ENCODE results near the gene CNTN5. TPM values are rescaled to one million over a fixed set of nuclear protein-coding genes. Genes with fewer than 3 reads are reported as not detected.
"Not testable (repeated sequence)": the region's sequence is repeated elsewhere in the genome, so short reads cannot be mapped to it uniquely, and the experiment has no call there.

The CNTN5 gene
- total RNA-seq, 2 donors from 2014 or later, result not detected

GRCh38 chr11:100214791-100215190, 1194.0 kb downstream of the CNTN5 start:
- ATAC-seq, result no peak
- peaks cover 9 to 10% of the 10 kb centered on the region in 2 donors for H3K9me3 Mint-ChIP-seq
- no peaks in the 10 kb centered on the region for H3K36me3 Mint-ChIP-seq
- DNase-seq (ENCODE audit: low spot score in 2 of 2), result no peak
- no peak overlapping the region for H3K27ac Mint-ChIP-seq

DNA sequence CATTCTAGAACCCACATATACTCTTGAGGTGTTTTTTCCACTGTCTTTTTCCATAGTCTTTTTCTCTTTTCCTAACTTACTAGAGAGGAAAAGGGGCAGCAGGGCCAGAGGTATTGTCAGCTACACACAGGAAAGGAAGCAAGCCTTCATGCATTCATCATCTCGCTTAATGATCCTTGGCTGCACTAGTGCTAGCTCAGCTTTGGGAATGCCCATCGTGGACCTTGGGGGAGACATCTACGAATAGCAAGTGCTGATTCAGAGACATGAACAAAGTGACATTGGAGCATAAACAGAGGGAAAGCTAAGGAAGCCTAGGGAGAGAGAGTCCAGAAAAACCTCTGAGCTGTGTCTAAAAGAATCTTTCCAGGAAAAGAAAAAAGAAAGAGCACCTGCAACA, 1200.1 kb downstream of the CNTN5 start:
- peaks cover 11 to 16% of the 10 kb centered on the region in 2 donors for H3K9me3 Mint-ChIP-seq
- ATAC-seq (no peak), DNase-seq (ENCODE audit: low spot score in 2 of 2) (no peak)
- H3K27ac Mint-ChIP-seq, result no peak overlapping the region
- H3K36me3 Mint-ChIP-seq, result no peaks in the 10 kb centered on the region

GRCh38 chr11:100221791-100222190, 1201.0 kb downstream of the CNTN5 start:
- DNase-seq (ENCODE audit: low spot score in 2 of 2) (no peak), ATAC-seq (no peak)
- no peak overlapping the region for H3K27ac Mint-ChIP-seq
- no peaks in the 10 kb centered on the region for H3K36me3 Mint-ChIP-seq
- peaks cover 11 to 16% of the 10 kb centered on the region in 2 donors for H3K9me3 Mint-ChIP-seq

DNA sequence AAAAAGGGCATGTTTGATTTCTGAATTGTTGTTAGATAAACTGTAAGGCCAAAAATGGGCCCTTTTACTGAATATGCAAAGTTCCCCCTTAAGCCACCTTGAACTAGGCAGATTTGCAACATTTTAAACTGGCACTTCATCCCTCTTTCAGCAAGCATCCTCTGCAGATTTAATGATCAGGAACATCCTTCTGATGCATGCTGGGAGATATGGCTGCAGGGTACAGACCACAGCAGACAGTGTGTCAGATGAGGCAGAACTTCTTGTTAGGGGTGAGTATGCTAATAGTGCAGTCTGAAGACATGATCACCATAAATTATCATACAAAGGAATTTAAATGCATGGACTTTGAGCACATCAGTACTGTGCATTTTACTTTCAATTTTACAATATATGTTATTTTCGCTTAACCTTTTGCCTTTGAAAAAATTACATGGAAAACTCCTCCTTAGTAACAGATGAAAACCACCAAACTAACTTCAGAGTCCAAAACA, 1203.8 kb downstream of the CNTN5 start:
- Mint-ChIP-seq H3K27ac (no peak overlapping the region), H3K9me3 (peaks cover 19 to 23% of the 10 kb centered on the region in 2 donors), H3K36me3 (no peaks in the 10 kb centered on the region)
- DNase-seq (ENCODE audit: low spot score in 2 of 2) (no peak), ATAC-seq (no peak)

GRCh38 chr11:100229086-100229485, 1208.3 kb downstream of the CNTN5 start:
- no peak overlapping the region for H3K27ac Mint-ChIP-seq
- DNase-seq (ENCODE audit: low spot score in 2 of 2), result no peak
- H3K36me3 Mint-ChIP-seq, result no peaks in the 10 kb centered on the region
- H3K9me3 Mint-ChIP-seq, result peaks cover 30% of the 10 kb centered on the region in 2 donors
- no peak for ATAC-seq

DNA sequence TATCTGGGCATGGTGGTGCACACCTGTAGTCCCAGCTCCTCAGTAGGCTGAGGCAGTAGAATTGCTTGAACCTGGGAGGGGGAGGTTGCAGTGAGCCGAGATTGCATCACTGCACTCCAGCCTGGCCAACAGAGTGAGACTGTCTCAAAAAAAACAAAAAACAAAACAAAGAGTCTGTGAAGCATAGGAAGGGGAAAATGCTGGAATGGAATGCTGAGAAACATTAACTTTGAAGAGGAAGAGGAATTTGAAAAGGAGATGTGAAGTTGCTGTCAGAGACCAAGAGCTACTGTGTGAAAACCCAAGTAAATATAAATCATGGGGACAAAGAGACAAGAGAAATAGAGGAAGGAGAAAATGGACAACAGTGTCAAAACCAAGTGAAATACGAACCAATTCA, 1211.3 kb downstream of the CNTN5 start:
- peaks cover 0 to 6% of the 10 kb centered on the region in 2 donors for H3K36me3 Mint-ChIP-seq
- peaks cover 35% of the 10 kb centered on the region in 2 donors for H3K9me3 Mint-ChIP-seq
- DNase-seq (ENCODE audit: low spot score in 2 of 2) (no peak), ATAC-seq (no peak)
- H3K27ac Mint-ChIP-seq, result no peak overlapping the region

GRCh38 chr11:100235085-100235484, 1214.3 kb downstream of the CNTN5 start:
- DNase-seq (ENCODE audit: low spot score in 2 of 2) (no peak), ATAC-seq (no peak)
- Mint-ChIP-seq H3K9me3 (peaks cover 28 to 31% of the 10 kb centered on the region in 2 donors), H3K36me3 (peaks cover 0 to 6% of the 10 kb centered on the region in 2 donors), H3K27ac (no peak overlapping the region)

- ATAC-seq (no peak), DNase-seq (ENCODE audit: low spot score in 2 of 2) (no peak)
- Mint-ChIP-seq H3K36me3 (peaks cover 0 to 6% of the 10 kb centered on the region in 2 donors), H3K9me3 (peaks cover 25 to 27% of the 10 kb centered on the region in 2 donors), H3K27ac (no peak overlapping the region)
Measured at GRCh38 chr11:100240025-100240539, 1219.3 kb downstream of the CNTN5 start.

DNA sequence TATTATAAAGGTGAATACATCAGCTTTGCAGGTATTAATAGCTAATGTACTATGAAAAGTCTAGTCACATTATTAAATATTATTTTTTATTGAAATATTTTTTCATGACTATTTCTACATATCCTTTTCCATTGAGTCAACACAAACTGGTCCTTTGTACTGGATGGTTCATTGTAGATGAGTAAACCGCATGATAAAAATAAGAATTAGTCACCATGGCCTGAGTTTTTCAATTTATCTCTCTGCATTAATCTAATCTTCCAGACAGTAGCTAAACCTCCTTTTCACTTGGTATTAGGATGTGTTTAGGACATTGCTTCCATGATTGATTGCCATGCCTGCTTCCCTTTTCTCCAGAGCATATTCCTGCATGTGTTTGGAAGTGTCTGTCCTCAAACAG, 1227.0 kb downstream of the CNTN5 start:
- DNase-seq (ENCODE audit: low spot score in 2 of 2), result no peak
- Mint-ChIP-seq H3K36me3 (no peaks in the 10 kb centered on the region), H3K27ac (no peak overlapping the region), H3K9me3 (peaks cover 31 to 34% of the 10 kb centered on the region in 2 donors)
- ATAC-seq, result no peak

DNA sequence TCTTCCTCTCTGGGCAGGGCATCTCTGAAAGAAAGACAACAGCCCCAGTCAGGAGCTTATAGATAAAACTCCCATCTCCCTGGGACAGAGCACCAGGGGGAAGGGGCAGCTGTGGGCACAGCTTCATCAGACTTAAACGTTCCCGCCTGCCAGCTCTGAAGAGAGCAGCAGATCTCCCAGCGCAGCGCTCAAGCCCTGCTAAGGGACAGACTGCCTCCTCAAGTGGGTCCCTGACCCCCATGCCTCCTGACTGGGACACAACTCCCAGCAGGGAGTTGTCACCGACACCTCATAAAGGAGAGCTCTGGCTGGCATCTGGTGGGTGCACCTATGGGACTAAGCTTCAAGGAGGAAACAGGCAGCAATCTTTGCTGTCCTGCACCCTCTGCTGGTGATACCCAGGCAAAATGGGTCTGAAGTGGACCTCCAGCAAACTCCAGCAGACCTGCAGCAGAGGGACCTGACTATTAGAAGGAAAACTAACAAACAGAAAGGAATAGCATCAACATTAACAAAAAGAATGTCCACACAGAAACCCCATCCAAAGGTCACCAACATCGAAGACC, 1236.6 kb downstream of the CNTN5 start:
- not testable (repeated sequence) for ATAC-seq; H3K27ac Mint-ChIP-seq; DNase-seq (ENCODE audit: low spot score in 2 of 2)
- H3K36me3 Mint-ChIP-seq, result peaks cover 0 to 17% of the 10 kb centered on the region in 2 donors
- peaks cover 40 to 51% of the 10 kb centered on the region in 2 donors for H3K9me3 Mint-ChIP-seq

DNA sequence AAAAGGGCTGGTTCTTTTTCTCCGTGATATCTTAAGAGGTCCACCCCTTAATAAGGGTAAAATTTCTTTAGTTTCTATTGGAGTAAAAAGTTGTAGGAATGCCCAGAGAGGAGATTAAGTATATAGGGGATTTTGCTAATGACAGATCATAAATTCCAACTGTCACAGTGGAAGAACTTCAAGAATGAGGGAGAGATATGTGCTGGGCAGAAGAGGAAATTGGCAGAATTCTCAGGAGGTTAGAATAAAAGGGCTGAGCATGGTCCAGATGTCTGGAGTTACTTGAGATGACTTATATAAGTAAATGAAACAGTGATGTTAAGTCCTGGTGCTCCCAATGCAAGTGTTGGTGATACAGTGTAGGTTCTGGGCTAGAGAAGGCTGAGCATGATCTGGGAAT, 1248.8 kb downstream of the CNTN5 start:
- ATAC-seq (no peak), DNase-seq (ENCODE audit: low spot score in 2 of 2) (no peak)
- no peak overlapping the region for H3K27ac Mint-ChIP-seq
- H3K36me3 Mint-ChIP-seq, result peaks cover 0 to 9% of the 10 kb centered on the region in 2 donors
- H3K9me3 Mint-ChIP-seq, result peaks cover 24 to 28% of the 10 kb centered on the region in 2 donors

- peaks cover 19 to 20% of the 10 kb centered on the region in 2 donors for H3K9me3 Mint-ChIP-seq
- DNase-seq (ENCODE audit: low spot score in 2 of 2) (no peak), ATAC-seq (no peak)
- no peaks in the 10 kb centered on the region for H3K36me3 Mint-ChIP-seq
- H3K27ac Mint-ChIP-seq, result no peak overlapping the region
Measured at GRCh38 chr11:100273066-100273815, 1252.5 kb downstream of the CNTN5 start.

DNA sequence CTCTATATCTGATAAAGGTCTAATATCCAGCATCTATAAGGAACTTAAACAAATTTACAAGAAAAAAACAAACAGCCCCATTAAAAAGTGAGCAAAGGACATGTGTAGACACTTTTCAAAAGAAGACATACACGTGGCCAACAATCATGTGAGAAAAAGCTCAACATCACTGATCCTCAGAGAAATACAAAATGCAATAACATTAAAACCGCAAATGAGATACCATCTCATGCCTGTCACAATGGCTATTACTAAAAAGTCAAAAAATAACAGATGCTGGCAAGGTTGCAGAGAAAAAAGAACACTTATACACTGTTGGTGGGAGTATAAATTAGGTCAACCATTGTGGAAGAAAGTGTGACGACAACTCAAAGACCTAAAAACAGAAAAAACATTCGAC, 1253.7 kb downstream of the CNTN5 start:
- not testable (repeated sequence) for ATAC-seq; H3K36me3 Mint-ChIP-seq; DNase-seq (ENCODE audit: low spot score in 2 of 2); H3K27ac Mint-ChIP-seq
- peaks cover 12 to 16% of the 10 kb centered on the region in 2 donors for H3K9me3 Mint-ChIP-seq

DNA sequence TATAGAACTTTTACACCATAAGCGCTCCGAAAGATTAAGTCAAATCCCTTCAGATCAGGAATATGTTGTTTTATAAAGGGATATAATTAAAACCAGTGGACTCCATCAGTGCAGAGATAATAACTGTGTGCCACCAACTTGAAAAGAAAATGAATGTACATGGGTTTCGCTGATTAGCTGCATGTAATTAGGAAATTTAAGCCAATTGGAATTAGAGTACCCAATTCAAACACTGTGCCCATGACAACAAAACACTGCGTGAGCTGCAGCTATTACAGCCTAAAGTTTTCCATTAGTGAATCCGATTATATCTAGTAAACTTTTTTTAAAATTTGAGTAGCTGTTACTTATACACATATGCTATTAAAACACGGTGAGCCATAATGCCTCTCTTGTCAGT, 1274.0 kb downstream of the CNTN5 start:
- peaks cover 0 to 11% of the 10 kb centered on the region in 2 donors for H3K9me3 Mint-ChIP-seq
- no peak overlapping the region for H3K27ac Mint-ChIP-seq
- no peaks in the 10 kb centered on the region for H3K36me3 Mint-ChIP-seq
- DNase-seq (ENCODE audit: low spot score in 2 of 2) (no peak), ATAC-seq (no peak)

- no peak for ATAC-seq
- Mint-ChIP-seq H3K9me3 (peaks cover 0 to 11% of the 10 kb centered on the region in 2 donors), H3K36me3 (no peaks in the 10 kb centered on the region), H3K27ac (no peak overlapping the region)
- no peak for DNase-seq (ENCODE audit: low spot score in 2 of 2)
Measured at GRCh38 chr11:100296051-100296679, 1275.4 kb downstream of the CNTN5 start.

- H3K36me3 Mint-ChIP-seq, result no peaks in the 10 kb centered on the region
- ATAC-seq (no peak), DNase-seq (ENCODE audit: low spot score in 2 of 2) (no peak)
- H3K27ac Mint-ChIP-seq, result no peak overlapping the region
- H3K9me3 Mint-ChIP-seq, result peaks cover 0 to 6% of the 10 kb centered on the region in 2 donors
Measured at GRCh38 chr11:100297516-100297915, 1276.8 kb downstream of the CNTN5 start.

DNA sequence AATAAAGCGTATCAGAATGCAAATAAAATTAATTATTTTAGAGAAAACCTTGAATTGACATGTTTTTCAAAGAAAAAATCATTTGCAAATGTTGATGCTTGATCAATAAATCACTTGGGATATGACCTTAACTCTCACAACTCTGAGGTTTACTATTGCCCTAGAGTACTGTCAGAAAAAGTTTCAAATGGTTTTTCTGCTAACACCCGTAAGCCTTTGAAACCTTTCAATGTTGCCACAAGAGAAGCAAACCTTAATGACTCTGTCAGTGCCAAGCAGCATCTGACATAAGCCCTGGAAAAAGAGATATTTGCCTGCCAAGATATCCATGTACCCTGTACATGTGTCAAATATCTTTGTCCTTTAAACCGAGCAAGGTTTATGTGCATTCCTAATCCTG, 1282.1 kb downstream of the CNTN5 start:
- Mint-ChIP-seq H3K36me3 (no peaks in the 10 kb centered on the region), H3K27ac (no peak overlapping the region), H3K9me3 (peaks cover 0 to 6% of the 10 kb centered on the region in 2 donors)
- DNase-seq (ENCODE audit: low spot score in 2 of 2) (no peak), ATAC-seq (no peak)
